HG03103 (cell line): ENCODE results near the gene STRBP.
"Not testable (repeated sequence)": the region's sequence is repeated elsewhere in the genome, so short reads cannot be mapped to it uniquely, and the experiment has no call there.

ENCODE experiments used
- ATAC-seq: cut with Tn5 transposase; IDR thresholded peaks from one replicate; pipeline ENCODE4 v1.9.1; 2021; ENCODE audit warnings: low read depth; ENCODE audit not compliant: unreplicated experiment

The STRBP gene

GRCh38 chr9:123283455-123283854, 15.1 kb upstream of the STRBP start:
- no peak for ATAC-seq

DNA sequence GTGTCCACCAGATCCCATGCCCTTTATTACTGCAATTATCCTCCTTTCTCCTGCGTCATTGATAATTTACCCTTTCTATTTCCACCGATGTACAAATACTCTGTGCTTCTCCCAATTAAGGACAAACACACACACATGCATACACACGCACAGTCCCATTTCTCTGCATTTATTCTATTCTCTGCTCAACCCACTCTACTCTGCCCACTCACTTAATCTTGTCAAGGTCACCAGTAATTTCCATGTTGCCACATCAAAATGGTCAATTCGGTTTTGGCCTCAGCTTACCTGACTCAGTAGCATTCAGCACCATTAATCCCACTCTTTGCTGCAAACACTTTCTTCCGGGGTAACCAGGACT, 14.6 kb upstream of the STRBP start:
- no peak for ATAC-seq

DNA sequence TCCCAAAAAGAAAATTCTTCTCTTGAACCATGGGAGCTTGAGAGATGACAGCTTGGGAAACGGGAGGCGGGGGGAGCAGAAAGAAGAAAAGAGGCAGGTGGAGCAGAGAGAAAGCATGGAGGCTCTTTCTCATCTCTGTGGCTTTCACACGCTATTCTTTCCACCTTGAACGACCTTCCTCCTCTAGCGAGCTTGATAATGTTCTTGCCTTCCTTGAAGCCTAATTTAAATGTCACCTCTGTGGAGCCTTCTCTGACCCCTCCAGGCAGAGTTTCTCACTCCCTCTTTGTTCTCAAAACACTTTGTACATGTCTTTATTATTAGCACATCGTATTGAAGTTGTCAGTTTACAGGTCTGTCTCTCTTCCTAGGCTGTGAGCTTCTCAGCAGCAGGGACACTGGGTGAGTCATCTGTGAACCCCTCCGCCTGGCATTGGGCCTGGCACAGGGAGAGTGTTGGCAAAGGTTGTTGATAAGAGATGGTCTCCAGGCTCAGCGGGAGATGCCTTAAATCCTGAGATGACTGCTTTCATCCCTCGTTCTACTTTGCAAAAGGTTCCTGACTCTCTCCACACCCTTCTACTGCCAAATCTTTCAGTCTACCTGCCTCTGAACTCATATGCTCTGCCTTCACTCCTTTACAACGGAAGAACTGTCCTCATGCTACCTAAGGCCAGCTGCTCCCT, 14.1 kb upstream of the STRBP start:
- no peak for ATAC-seq

DNA sequence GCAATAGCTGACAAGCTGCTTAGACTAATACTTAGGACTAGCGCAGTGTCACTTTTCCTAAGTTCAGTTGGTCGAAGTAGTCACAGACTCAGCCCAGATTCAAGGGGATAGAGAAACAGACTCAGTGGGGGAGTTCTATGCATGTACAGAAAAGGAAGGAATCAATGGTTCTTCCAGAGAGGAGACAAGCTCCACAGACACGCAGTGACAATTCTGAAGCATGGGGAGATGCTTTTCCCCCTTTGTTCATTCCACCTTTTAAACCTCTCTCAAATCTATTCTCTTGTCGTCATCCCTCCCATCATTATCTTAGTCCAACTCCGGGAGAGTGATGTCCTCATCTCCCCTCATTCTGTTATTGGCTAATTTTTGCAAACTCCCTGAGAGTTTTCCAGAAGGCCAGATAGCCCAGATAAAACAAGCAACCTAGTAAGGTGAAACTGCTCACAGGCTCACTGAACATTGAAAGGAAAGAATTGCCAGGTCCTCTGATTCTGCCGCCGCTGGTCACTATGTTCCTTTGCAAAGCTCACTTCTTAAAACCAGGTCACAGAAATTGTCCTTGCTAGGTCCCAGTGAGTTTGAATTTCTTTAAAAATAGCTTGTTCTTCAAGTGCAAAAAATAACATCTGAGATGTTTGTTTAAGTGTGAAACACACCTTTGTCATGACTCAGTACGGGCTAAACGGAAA, 13.4 kb upstream of the STRBP start:
- no peak for ATAC-seq

- not testable (repeated sequence) for ATAC-seq
Observed at GRCh38 chr9:123278879-123279493, 10.6 kb upstream of the STRBP start.

DNA sequence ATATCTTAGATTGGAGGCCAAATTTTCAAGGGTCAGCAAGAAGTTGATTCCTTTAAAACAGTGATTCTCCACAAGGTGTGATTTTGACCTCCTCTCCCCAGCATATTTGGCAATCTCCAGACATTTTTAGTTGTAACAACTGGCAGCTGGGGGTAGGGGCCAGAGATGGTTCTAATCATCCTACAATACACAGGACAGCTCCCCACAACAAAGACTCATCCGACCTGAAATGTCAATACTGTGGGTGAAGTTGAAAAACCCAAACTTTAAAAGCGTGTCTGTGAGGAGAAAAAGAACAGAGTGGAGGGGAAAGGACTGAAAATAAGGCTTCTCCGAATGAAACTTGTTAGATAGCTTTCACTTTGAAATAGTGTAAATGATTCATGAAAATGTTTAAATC, 10.0 kb upstream of the STRBP start:
- no peak for ATAC-seq

DNA sequence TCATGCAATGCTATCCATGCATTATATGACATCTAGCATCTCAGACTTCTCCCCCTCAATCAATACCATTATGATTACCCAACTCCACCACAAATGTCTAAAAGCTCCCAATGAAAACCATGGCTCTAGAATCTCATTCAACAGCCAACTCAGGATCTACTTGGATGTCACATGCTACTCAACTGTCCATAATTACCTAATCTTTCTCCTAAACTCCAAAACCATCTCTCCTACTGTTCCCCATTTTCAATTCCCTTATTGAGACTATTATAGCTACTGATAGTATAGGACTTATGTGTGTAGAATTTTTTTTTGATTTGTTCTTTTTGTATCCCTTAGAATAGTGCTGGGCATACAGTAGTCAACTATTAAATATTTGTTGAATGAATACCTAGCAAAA, 8.2 kb upstream of the STRBP start:
- no peak for ATAC-seq

GRCh38 chr9:123271133-123271532, 2.7 kb upstream of the STRBP start:
- ATAC-seq, result not testable (repeated sequence)

DNA sequence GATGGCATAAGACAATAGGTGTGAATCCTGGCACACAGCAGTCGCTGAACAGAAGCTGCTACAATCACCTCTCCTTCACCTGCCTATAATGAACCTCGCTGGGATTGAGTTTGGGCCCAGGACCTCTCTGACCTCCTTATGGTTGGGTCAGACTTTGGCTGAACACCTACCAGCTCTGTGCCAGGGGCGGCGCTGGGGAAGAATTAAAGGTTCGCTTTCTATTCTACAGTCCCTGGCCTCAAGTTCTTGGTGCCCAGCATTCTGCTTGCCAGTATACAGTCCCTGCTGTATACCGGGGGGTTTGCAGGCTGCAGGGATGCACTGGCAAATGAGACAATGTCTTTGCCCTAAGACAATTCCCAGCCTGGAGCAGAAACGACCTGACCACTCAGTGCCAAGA, 895 bp upstream of the STRBP start:
- ATAC-seq, result no peak

DNA sequence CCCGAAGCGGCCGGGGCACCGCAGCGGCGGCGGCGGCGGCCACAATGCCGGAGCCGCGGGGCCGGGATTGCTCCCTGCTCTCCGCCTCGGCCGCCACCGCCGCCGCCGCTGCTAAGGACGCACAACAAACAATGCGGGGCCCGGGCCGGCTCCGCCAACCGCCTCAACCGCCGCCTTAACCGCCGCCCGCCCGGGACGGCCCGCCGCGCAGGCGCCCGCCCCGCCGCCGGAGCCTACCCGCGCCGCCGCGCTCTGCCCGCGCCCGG, 254 bp downstream of the STRBP start:
- ATAC-seq, result peak; percentile 2

- no peak for ATAC-seq
Observed at GRCh38 chr9:123267481-123268198, 746 bp downstream of the STRBP start.

- no peak for ATAC-seq
Observed at GRCh38 chr9:123266655-123267399, 1.6 kb downstream of the STRBP start.

GRCh38 chr9:123265833-123266232, 2.6 kb downstream of the STRBP start:
- no peak for ATAC-seq

- no peak for ATAC-seq
Observed at GRCh38 chr9:123263227-123263626, 5.2 kb downstream of the STRBP start.

- no peak for ATAC-seq
Observed at GRCh38 chr9:123262338-123262737, 6.0 kb downstream of the STRBP start.

GRCh38 chr9:123261006-123261677, 7.2 kb downstream of the STRBP start:
- ATAC-seq, result no peak

DNA sequence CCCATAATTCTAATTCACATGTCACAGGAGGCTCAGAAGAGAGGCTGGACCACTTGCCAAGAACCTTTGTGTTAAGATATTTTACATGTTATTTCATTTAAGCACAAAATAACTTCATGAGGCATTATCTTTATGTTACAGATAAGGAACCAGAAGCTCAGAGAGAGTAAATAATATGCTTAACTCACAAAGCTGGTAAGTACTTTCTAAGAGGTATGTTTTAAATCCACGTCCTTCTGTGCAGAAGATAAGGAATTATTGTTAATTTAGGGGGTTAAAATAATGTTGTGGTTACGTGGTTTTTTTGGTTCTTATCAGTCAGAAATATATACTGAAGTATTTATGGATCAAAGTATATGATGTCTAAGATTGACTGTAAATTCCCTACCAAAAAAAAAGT, 8.0 kb downstream of the STRBP start:
- no peak for ATAC-seq

- ATAC-seq, result no peak
Observed at GRCh38 chr9:123257276-123257675, 11.1 kb downstream of the STRBP start.

- no peak for ATAC-seq
Observed at GRCh38 chr9:123255718-123256117, 12.7 kb downstream of the STRBP start.

- ATAC-seq, result no peak
Observed at GRCh38 chr9:123253204-123253603, 15.2 kb downstream of the STRBP start.
